GM20000 (cell line): Measurements from ENCODE around the gene CYB5R4.

ENCODE experiments used
- DNase-seq: peaks from one replicate; pipeline ENCODE4 v3.0.0; 2012; ENCODE audit warnings: low spot score
- CTCF ChIP-seq: IDR thresholded peaks from 2 replicates; pipeline ENCODE4 v1.5.1; 2012; ENCODE audit warnings: mild to moderate bottlenecking, control low read depth; ENCODE audit errors: extremely low read depth, missing control alignments

Gene CYB5R4

GRCh38 chr6:84007871-84008270, 148.4 kb downstream of the CYB5R4 start:
- TF ChIP-seq CTCF, result no peak
- DNase-seq, result no peak

- TF ChIP-seq CTCF, result no peak
- DNase-seq, result no peak
Observed at GRCh38 chr6:84013354-84013753, 153.9 kb downstream of the CYB5R4 start.

- no peak for TF ChIP-seq CTCF
- no peak for DNase-seq
Observed at GRCh38 chr6:84013931-84014330, 154.4 kb downstream of the CYB5R4 start.

- DNase-seq, result no peak
- TF ChIP-seq CTCF, result no peak
Observed at GRCh38 chr6:84016029-84016428, 156.5 kb downstream of the CYB5R4 start.
